CD4-positive, alpha-beta T cell treated with Interleukin-4 for 4 hours (primary cell): Measurements from ENCODE around the gene KANTR.
"Not testable (repeated sequence)": the region's sequence is repeated elsewhere in the genome, so short reads cannot be mapped to it uniquely, and the experiment has no call there.

Source experiments
- DNase-seq: peaks from one replicate; pipeline ENCODE4 v3.0.0-alpha.2; 2020

Gene KANTR

DNA sequence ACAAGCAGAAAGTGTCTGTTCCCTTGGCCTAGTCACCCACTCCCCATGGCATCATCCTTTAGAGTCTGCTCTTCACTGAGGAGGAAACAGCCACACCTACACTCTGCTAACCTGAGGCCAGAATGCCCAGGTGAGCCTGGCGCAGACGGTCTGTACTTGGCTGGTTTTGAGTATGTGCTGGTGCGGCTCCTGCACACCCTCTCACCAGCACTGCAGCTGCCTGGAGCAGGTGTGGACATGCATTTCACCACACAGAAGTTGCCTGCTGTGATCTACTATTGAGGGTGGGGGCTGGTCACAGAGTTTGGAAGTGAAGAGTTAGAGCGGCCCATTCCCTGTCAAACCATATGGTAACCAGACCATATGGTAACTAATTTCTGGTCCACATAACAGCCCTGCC, 39.5 kb downstream of the KANTR start:
- DNase-seq, result no peak

- DNase-seq, result no peak
These were observed 41.6 kb downstream of the KANTR start for GRCh38 chrX:53135581-53135980.

DNA sequence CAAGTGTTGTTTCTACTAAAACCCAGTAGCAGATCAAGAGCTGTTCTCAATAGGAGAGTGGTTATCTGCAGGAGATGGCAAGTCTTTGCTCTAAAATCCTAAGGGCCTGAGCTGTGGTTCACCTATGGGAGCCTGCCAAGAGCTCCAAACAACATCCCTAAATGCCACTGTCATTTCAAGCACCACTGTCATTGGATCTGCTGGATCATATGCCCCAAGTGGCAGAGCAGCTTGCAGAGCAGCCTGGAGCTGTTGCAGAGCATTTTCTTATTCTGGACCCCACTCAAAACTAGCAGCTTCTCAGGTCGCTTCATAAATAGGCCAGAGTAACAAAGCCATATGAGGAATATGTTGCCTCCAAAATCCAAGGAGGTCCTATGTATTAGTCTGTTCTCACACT, 59.6 kb downstream of the KANTR start:
- no peak for DNase-seq

DNA sequence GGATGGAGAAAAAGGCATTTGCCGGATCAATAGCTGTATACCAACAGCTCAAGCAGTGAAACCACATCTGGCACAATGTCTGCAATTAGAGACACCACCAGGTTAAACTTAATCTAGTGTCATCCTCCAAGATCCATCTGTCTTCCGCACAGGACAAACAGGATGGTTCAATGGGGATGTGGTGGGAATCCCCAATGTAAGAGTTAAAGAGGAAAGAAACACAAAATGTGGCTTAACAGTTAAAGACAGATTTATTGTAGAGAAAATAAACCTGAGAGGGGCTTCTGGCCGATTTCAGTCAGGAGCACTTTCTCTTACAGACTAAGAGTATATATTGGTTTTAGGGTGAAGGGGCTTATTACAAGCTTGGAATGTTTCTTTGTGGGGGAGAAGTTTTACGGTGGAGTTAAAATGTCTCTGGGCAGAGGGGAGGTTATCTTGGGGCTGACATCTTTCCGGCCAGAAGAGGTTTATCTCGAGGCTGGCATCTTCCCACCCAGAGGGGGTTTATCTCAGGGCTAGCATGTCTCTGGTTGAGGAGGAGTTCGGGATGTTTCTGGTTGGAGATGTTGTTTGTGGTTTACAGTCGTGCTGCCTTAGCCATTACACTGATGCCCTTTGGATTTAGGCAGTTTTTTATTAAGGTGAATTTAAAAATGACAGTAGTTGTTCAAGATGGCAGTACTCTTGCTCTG, 61.7 kb downstream of the KANTR start:
- DNase-seq, result no peak

DNA sequence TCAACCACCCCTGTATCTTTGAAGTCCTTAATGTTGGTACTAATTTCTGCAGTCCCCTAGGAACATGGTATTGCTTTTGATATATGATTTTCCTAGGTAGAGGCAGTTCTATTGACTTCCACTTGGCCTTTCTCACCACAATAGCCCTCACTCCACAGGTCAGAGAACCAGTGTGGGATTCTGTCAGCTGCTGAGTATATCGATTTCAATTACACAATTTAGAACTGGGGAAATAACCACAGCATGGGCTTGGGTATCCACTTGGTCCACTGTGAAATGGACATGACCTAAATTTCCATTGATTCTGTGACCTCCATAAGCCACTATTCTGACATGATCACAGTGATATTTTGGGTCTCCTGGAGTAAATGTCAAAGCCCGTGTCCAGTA, 62.3 kb downstream of the KANTR start:
- no peak for DNase-seq

GRCh38 chrX:53159184-53159583, 65.2 kb downstream of the KANTR start:
- DNase-seq, result no peak

DNA sequence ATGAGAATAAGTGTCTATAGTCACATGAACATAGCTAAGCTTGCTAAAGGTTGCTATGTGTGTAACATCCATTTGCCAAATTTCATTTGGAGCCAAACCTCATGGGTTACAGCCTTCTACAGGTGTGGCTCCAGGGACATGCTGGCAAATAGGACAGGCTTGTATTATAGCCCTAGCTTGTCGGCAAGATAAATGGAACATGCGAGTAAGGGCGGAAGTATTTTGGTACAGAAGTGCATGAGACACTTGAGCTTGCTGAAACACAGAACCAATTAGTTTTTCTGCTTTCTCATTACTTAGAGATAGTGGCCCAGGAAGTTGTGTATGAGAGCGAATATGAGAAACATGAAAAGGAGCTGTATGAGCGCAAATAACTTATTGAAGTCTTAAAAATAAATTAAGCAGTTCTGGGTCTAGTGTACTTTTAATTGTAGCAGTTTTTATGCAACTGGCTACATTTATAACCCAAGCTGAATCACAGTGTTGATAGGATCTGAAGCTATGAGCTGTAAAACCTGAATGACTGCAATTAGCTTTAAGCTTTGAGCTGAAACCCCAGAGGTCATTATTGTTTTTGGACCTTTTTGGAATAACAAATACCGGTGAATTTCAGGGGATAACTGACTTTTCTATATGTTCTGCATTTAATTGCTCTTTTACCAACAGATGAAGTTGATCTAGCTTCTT, 66.5 kb downstream of the KANTR start:
- DNase-seq, result no peak

- no peak for DNase-seq
These were observed 69.5 kb downstream of the KANTR start for GRCh38 chrX:53163436-53163835.

GRCh38 chrX:53164566-53164965, 70.6 kb downstream of the KANTR start:
- not testable (repeated sequence) for DNase-seq

GRCh38 chrX:53166103-53166502, 72.2 kb downstream of the KANTR start:
- DNase-seq, result no peak

DNA sequence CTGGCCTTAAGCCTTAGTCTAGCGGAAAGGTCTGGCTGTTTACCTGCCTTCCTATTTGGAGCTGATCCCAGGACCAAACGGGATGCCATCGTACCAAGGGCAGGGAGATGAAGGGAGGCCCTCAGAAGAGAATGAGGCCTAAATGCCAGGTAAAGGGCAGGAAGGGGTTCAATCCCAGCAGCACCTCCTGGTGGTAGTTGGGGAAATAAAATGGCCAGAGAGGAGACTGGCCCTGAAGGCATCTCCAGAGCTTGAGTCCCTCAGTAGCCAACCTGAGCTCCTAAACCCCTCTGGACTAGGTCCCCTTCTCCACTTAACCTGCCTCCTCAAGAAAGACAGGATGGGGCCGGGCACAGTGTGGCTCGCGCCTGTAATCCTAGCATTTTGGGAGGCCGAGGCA, 77.4 kb downstream of the KANTR start:
- no peak for DNase-seq
